ENCODE data around the gene DDR1. TPM values are rescaled to one million over a fixed set of nuclear protein-coding genes. Genes with fewer than 3 reads are reported as not detected.
"Not testable (repeated sequence)": the region's sequence is repeated elsewhere in the genome, so short reads cannot be mapped to it uniquely, and the experiment has no call there.

DDR1 gene
- polyA plus RNA-seq, 10 donors, result 44.6 to 78.1 (median 50.8) TPM

DNA sequence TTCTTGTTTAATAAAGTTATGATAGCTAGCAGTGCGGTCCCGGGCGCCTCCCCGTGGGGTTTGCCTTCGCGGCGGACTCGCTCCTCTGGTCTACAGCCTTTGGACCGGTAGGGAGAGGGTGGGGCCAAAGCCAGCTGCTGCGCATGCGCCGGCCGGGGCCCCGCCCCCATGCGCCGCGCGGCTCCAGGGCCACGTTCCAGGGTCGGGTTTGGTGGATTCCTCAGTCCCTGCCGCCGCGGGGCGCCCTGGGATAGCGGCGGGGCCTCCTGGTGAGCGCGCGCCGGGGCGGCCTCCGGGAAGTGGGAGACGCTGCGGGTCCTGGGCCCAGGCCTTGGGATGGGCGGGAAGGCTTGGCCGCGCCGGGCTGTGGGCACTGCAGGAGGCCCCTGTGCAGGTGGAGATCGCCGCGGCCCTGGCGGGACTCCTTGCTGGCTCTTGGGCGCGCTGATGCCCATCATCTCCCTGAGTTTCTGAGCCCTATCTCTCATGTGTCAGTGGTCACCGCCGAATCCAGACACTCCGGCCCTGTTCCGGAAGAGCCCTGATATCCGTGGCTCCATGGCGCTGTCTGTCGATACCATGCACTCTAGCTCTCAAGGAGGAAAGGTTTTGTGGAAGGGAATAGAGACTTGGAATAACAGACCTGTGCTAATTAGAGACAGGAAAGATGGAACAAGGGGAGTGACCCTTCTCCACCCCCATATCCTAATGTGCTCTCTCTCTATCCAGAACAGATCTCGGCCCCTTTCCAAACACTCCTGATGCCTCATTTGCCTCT, 29.9 kb downstream of the DDR1 start, which contains the start of gene VARS2:
Gene VARS2 (plus strand): TSS at position 163 of the 778 bp plus-strand sequence. CDS start 599 bp downstream, at position 762.
- DNase-seq, result peak; percentile 92 to 97 (median 95)

DNA sequence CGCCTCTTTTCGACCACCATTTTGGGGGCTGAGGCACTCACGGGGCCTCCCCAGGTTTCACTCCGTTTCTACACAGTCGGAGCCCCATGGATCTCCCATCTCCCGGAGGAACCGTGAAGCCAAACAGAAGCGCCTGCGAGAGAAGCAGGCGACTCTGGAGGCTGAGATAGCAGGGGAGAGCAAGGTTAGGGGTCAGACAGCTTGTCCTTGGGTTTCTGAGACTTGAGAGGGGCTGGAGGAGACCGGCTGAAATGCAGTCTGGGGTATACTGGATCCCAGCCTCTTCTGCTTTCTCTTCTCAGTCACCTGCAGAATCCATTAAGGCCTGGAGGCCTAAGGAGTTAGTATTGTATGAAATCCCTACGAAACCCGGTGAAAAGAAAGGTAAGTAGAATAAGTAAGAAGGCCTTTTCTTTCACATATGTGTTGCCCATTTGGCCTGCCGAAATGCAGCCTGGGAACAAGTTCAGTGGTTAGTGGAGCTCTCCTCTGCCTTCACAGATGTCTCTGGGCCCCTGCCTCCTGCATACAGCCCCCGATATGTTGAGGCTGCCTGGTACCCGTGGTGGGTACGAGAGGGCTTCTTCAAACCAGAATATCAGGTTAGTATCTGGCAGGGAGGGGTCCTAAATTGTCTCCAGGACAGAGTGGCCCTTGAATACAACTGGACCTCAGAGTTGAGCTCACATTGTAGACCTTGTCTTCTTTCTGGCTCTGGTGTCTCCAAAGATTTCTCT, 30.7 kb downstream of the DDR1 start:
- peak in 1 of 3 donors; percentile 58 for DNase-seq

DNA sequence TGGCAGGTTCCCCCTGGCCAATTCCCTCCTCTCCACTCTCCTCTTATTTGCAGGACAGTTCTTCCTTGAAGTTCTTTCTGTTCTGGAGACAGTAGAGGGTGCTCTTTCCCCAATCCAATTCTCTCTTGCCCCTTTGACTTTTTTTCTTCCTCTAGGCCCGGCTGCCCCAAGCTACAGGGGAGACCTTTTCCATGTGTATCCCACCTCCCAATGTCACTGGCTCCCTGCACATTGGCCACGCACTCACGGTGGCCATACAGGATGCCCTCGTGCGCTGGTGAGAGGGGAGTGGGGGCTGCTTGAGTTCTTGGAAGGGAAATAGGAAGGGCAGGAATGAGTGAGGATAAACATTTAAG, 31.2 kb downstream of the DDR1 start:
- DNase-seq, result peak; percentile 57 to 82 (median 63)

GRCh38 chr6:30917041-30917440, 32.7 kb downstream of the DDR1 start:
- no peak for DNase-seq

DNA sequence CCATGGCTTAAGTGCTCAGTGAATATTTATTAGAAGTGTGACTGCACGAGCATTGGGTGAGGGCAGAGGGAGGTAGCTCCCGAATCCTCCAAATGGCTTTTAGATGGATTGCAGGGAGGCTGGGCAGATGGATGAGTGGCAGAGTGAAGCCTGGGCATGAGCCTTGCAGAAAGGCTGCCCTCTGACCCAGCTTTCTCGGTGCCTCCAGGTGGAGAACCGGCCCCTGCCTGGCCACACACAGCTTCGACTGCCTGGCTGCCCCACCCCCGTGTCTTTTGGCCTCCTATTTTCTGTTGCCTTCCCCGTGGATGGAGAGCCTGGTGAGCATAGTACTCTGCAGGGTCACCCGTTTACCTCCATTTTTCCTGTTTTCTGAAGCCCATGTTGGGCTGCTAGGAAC, 33.2 kb downstream of the DDR1 start:
- no peak for DNase-seq

GRCh38 chr6:30918670-30919069, 34.4 kb downstream of the DDR1 start:
- DNase-seq, result no peak

DNA sequence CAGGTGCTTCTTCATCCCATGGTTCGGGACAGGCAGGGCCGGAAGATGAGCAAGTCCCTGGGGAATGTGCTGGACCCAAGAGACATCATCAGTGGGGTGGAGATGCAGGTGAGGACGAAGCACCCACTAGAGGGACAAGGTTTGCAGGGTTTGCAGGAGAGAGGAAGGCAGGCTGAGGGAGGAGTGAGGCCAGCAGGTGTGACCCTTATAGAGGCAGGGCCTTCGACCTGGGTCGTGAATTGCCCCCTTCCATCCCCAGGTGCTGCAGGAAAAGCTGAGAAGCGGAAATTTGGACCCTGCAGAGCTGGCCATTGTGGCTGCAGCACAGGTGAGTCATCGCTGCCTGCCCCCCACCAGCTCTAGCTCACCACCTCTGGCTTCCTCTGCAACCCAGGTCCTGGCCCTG, 38.1 kb downstream of the DDR1 start:
- no peak for DNase-seq

GRCh38 chr6:30924040-30924627, 39.8 kb downstream of the DDR1 start:
- not testable (repeated sequence) for DNase-seq

DNA sequence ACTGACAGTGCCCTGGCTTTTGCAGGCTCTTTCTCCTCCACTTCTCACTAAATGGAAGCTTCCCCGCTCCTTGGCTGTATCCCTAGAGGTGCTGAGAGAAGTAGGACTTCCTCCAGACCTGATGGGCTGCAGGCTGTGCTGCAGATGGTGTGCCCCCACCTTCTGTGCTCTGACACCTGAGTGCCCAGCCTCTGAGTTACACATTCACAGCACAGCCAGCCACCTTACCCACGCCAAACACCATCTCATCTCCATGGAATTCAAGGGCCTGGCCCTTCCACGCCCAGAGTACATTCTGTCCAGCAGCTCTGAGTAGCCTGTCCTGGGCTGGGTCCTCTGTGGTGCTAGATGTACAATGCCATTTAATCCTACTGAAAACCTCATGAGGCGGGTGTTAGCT, 42.3 kb downstream of the DDR1 start:
- DNase-seq, result no peak

DNA sequence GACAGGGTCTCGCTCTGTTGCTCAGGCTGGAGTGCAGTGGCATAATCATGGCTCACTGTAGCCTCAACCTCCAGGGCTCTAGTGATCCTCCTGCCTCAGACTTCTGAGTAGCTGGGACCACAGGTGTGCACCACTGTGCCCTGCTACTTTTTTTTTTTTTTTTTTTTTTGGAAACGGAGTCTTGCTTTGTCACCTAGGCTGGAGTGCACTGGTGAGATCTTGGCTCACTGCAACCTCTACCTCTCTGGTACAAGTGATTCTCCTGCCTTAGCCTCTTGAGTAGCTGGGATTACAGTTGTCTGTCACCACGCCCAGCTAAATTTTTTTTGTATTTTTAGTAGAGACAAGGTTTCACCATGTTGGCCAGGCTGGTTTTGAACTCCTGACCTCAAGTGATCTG, 42.8 kb downstream of the DDR1 start:
- not testable (repeated sequence) for DNase-seq

- DNase-seq, result no peak
Measured at GRCh38 chr6:30928677-30929076, 44.4 kb downstream of the DDR1 start.

GRCh38 chr6:30930506-30930905, 46.2 kb downstream of the DDR1 start:
- DNase-seq, result no peak

GRCh38 chr6:30931272-30931671, 47.0 kb downstream of the DDR1 start:
- DNase-seq, result no peak

GRCh38 chr6:30931969-30932645, 47.8 kb downstream of the DDR1 start, which contains the start of gene SFTA2:
TSS of gene SFTA2 (minus strand) at chr6:30932170. CDS start at chr6:30932096, 74 bp downstream.
- DNase-seq, result no peak

GRCh38 chr6:30932665-30933365, 48.5 kb downstream of the DDR1 start:
- DNase-seq, result no peak

- DNase-seq, result no peak
Measured at GRCh38 chr6:30935018-30935417, 50.7 kb downstream of the DDR1 start.

GRCh38 chr6:30937265-30937664, 52.9 kb downstream of the DDR1 start:
- DNase-seq, result no peak

DNA sequence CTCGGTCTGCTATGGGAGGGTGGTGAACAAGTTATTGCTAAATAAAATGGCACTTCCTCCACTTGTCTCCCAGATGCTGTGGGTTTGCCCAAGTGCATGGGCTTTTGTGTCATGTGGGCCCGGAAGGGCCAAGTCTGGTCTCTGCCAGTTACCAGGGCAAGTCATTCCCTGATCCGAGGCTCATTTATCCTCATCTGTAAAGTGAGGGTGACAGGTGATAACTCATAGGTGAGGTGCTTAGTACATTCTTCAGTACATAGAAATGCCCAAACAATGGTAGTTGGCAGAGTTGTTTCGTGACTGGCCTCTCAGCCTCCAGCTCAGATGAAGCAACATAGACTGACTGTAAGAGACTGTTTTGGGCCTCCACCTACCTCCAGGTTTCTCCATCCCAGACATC, 54.4 kb downstream of the DDR1 start:
- no peak for DNase-seq

DNA sequence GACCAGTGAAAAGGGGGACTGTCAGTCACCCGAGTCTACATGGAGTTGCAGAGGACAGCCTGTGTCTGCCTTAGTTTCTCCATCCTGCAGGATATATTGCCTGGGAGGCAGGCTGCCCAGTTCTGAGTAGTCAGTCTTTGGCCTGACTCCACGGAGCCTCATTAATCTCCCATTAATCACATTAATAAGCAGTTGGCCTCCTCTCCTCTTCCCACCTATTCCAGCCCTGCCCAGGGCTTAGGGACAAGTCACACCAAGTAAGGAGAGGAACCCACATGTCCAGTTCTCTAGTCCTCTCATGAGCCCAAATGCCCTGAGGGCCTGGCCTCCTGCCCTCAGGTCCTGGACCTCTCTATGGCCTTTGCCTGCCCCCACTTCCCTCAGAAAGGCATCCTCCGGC, 55.2 kb downstream of the DDR1 start:
- DNase-seq, result no peak

GRCh38 chr6:30940361-30940986, 56.2 kb downstream of the DDR1 start, which contains the start of gene MUCL3:
TSS of gene MUCL3 (plus strand) at chr6:30940973. CDS start at chr6:30941000, 27 bp downstream.
- DNase-seq, result no peak
